Measurements from ENCODE around the gene PTPDC1. TPM values are rescaled to one million over a fixed set of nuclear protein-coding genes. Genes with fewer than 3 reads are reported as not detected.
"Not testable (repeated sequence)": the region's sequence is repeated elsewhere in the genome, so short reads cannot be mapped to it uniquely, and the experiment has no call there.

The PTPDC1 gene
- total RNA-seq, 2 experiments from 2014 or later = 6.3 to 7.2 TPM

- no peak overlapping the region for H3K4me3 Mint-ChIP-seq
- no peaks in the 10 kb centered on the region for H3K27me3 Mint-ChIP-seq
- no peak for ATAC-seq (ENCODE audit: low read depth)
- H3K36me3 Mint-ChIP-seq = peaks cover 8% of the 10 kb centered on the region
- H3K9me3 Mint-ChIP-seq = no peaks in the 10 kb centered on the region
- POLR2A ChIA-PET = no interaction called here
- H3K27ac Mint-ChIP-seq = no peak overlapping the region
- no peak for DNase-seq
- peaks cover 1% of the 10 kb centered on the region for H3K4me1 Mint-ChIP-seq
Measured at GRCh38 chr9:94080249-94080648, 4.0 kb upstream of the PTPDC1 start.

- Mint-ChIP-seq H3K27me3 (no peaks in the 10 kb centered on the region), H3K4me3 (no peak overlapping the region), H3K36me3 (peaks cover 8% of the 10 kb centered on the region), H3K27ac (no peak overlapping the region), H3K4me1 (peaks cover 1% of the 10 kb centered on the region), H3K9me3 (no peaks in the 10 kb centered on the region)
- ATAC-seq (ENCODE audit: low read depth) (no peak), DNase-seq (no peak)
- POLR2A ChIA-PET = no interaction called here
Measured at GRCh38 chr9:94081435-94081834, 2.8 kb upstream of the PTPDC1 start.

GRCh38 chr9:94081864-94082463 lies 2.3 kb upstream of the PTPDC1 start:
- DNase-seq (no peak), ATAC-seq (ENCODE audit: low read depth) (no peak)
- H3K27ac Mint-ChIP-seq = no peak overlapping the region
- POLR2A ChIA-PET = no interaction called here
- no peak overlapping the region for H3K4me3 Mint-ChIP-seq
- H3K9me3 Mint-ChIP-seq = no peaks in the 10 kb centered on the region
- no peaks in the 10 kb centered on the region for H3K27me3 Mint-ChIP-seq
- peaks cover 1% of the 10 kb centered on the region for H3K4me1 Mint-ChIP-seq
- H3K36me3 Mint-ChIP-seq = peaks cover 8% of the 10 kb centered on the region

- H3K9me3 Mint-ChIP-seq = no peaks in the 10 kb centered on the region
- POLR2A ChIA-PET = no interaction called here
- DNase-seq = no peak
- ATAC-seq (ENCODE audit: low read depth) = no peak
- no peak overlapping the region for H3K4me3 Mint-ChIP-seq
- no peaks in the 10 kb centered on the region for H3K27me3 Mint-ChIP-seq
- H3K36me3 Mint-ChIP-seq = peaks cover 8% of the 10 kb centered on the region
- peaks cover 1% of the 10 kb centered on the region for H3K4me1 Mint-ChIP-seq
- no peak overlapping the region for H3K27ac Mint-ChIP-seq
Measured at GRCh38 chr9:94082553-94082952, 1.7 kb upstream of the PTPDC1 start.

- H3K27ac Mint-ChIP-seq = no peak overlapping the region
- POLR2A ChIA-PET = no interaction called here
Measured at GRCh38 chr9:94082956-94083355, 1.3 kb upstream of the PTPDC1 start.

GRCh38 chr9:94083384-94083783 lies 880 bp upstream of the PTPDC1 start:
- peaks cover 1% of the 10 kb centered on the region for H3K4me1 Mint-ChIP-seq
- DNase-seq (no peak), ATAC-seq (ENCODE audit: low read depth) (no peak)
- POLR2A ChIA-PET = no interaction called here
- peaks cover 8% of the 10 kb centered on the region for H3K36me3 Mint-ChIP-seq
- H3K9me3 Mint-ChIP-seq = no peaks in the 10 kb centered on the region
- no peak overlapping the region for H3K27ac Mint-ChIP-seq
- no peak overlapping the region for H3K4me3 Mint-ChIP-seq
- no peaks in the 10 kb centered on the region for H3K27me3 Mint-ChIP-seq

More at GRCh38 chr9:94082956-94083355, 1.3 kb upstream of the PTPDC1 start:
- Mint-ChIP-seq H3K27me3 (no peaks in the 10 kb centered on the region), H3K9me3 (no peaks in the 10 kb centered on the region), H3K4me1 (peaks cover 1% of the 10 kb centered on the region), H3K36me3 (peaks cover 8% of the 10 kb centered on the region), H3K4me3 (no peak overlapping the region)
- ATAC-seq (ENCODE audit: low read depth) = no peak
- no peak for DNase-seq

GRCh38 chr9:94085062-94085639 lies 887 bp downstream of the PTPDC1 start:
- peaks cover 1% of the 10 kb centered on the region for H3K4me1 Mint-ChIP-seq
- no peak overlapping the region for H3K27ac Mint-ChIP-seq
- DNase-seq = no peak
- no peak for ATAC-seq (ENCODE audit: low read depth)
- H3K4me3 Mint-ChIP-seq = no peak overlapping the region
- POLR2A ChIA-PET = no interaction called here
- no peaks in the 10 kb centered on the region for H3K27me3 Mint-ChIP-seq
- no peaks in the 10 kb centered on the region for H3K9me3 Mint-ChIP-seq
- H3K36me3 Mint-ChIP-seq = peaks cover 3% of the 10 kb centered on the region

GRCh38 chr9:94086486-94087345 lies 2.5 kb downstream of the PTPDC1 start:
- no peak overlapping the region for H3K27ac Mint-ChIP-seq
- DNase-seq (no peak), ATAC-seq (ENCODE audit: low read depth) (no peak)
- H3K4me1 Mint-ChIP-seq = no peaks in the 10 kb centered on the region
- no peak overlapping the region for H3K4me3 Mint-ChIP-seq
- POLR2A ChIA-PET = no interaction called here
- no peaks in the 10 kb centered on the region for H3K27me3 Mint-ChIP-seq
- no peaks in the 10 kb centered on the region for H3K9me3 Mint-ChIP-seq
- peaks cover 2% of the 10 kb centered on the region for H3K36me3 Mint-ChIP-seq

- H3K9me3 Mint-ChIP-seq; H3K27ac Mint-ChIP-seq; H3K4me1 Mint-ChIP-seq; POLR2A ChIA-PET; ATAC-seq (ENCODE audit: low read depth); H3K36me3 Mint-ChIP-seq; H3K27me3 Mint-ChIP-seq; DNase-seq; H3K4me3 Mint-ChIP-seq: not testable (repeated sequence)
Measured at GRCh38 chr9:94094219-94095145, 10.2 kb downstream of the PTPDC1 start.

GRCh38 chr9:94096819-94097577 lies 12.7 kb downstream of the PTPDC1 start:
- Mint-ChIP-seq H3K4me1 (peaks cover 9% of the 10 kb centered on the region), H3K36me3 (peaks cover 3% of the 10 kb centered on the region), H3K4me3 (no peak overlapping the region), H3K27ac (no peak overlapping the region), H3K27me3 (no peaks in the 10 kb centered on the region), H3K9me3 (no peaks in the 10 kb centered on the region)
- POLR2A ChIA-PET = no interaction called here
- DNase-seq (no peak), ATAC-seq (ENCODE audit: low read depth) (no peak)

- Mint-ChIP-seq H3K27ac (no peak overlapping the region), H3K9me3 (no peaks in the 10 kb centered on the region), H3K4me3 (no peak overlapping the region), H3K27me3 (no peaks in the 10 kb centered on the region), H3K4me1 (peaks cover 9% of the 10 kb centered on the region), H3K36me3 (peaks cover 5% of the 10 kb centered on the region)
- POLR2A ChIA-PET = no interaction called here
- no peak for ATAC-seq (ENCODE audit: low read depth)
- DNase-seq = no peak
Measured at GRCh38 chr9:94097788-94098414, 13.6 kb downstream of the PTPDC1 start.

GRCh38 chr9:94100152-94100879 lies 16.1 kb downstream of the PTPDC1 start:
- ATAC-seq (ENCODE audit: low read depth) (no peak), DNase-seq (no peak)
- POLR2A ChIA-PET = no interaction called here
- no peak overlapping the region for H3K27ac Mint-ChIP-seq
- no peak overlapping the region for H3K4me3 Mint-ChIP-seq
- no peaks in the 10 kb centered on the region for H3K27me3 Mint-ChIP-seq
- H3K4me1 Mint-ChIP-seq = peaks cover 9% of the 10 kb centered on the region
- peaks cover 5% of the 10 kb centered on the region for H3K36me3 Mint-ChIP-seq
- H3K9me3 Mint-ChIP-seq = no peaks in the 10 kb centered on the region
